Hepatocyte (in vitro differentiated cells): Measurements from ENCODE around the gene UTF1.

Experiments
- CTCF ChIP-seq: fragments of 200-600 bp; sonication (generic); IDR thresholded peaks from 2 replicates; pipeline ENCODE4 v1.5.1; 2016; ENCODE audit warnings: antibody characterized with exemption, mild to moderate bottlenecking; ENCODE audit not compliant: poor library complexity
- EZH2 ChIP-seq: fragments of 200-600 bp; sonication (generic); IDR thresholded peaks from 2 replicates; pipeline ENCODE4 v1.6.1; 2016; ENCODE audit warnings: antibody characterized with exemption, mild to moderate bottlenecking, borderline replicate concordance

GRCh38 chr10:133196936-133197758 is 32.9 kb upstream of the UTF1 start:
- TF ChIP-seq CTCF = no peak
- no peak for TF ChIP-seq EZH2
